Osteoblast (primary cell): ENCODE results near the gene MSN. TPM values are rescaled to one million over a fixed set of nuclear protein-coding genes. Genes with fewer than 3 reads are reported as not detected.

Source experiments
- DNase-seq: peaks from one replicate; pipeline ENCODE4 v3.0.0; 2011; ENCODE audit warnings: low spot score, mixed read lengths; ENCODE audit not compliant: insufficient read length; ENCODE audit errors: missing footprints
- H2AFZ ChIP-seq: 2 replicates; pipeline ENCODE4 v1.6.0; 2011; ENCODE audit warnings: mild to moderate bottlenecking, low read length
- H3K27ac ChIP-seq: 2 replicates; pipeline ENCODE4 v1.5.1; 2011; ENCODE audit warnings: mild to moderate bottlenecking, low read depth, low read length, moderate library complexity
- H3K27me3 ChIP-seq: 2 replicates; pipeline ENCODE4 v1.6.0; 2012; ENCODE audit warnings: mild to moderate bottlenecking, control low read depth, inconsistent platforms, low read length, moderate library complexity; ENCODE audit not compliant: insufficient read depth
- H3K36me3 ChIP-seq: 2 replicates; pipeline ENCODE4 v1.5.1; 2011; ENCODE audit warnings: mild to moderate bottlenecking, low read length, control low read depth, moderate library complexity; ENCODE audit not compliant: insufficient read depth
- H3K4me1 ChIP-seq: 2 replicates; pipeline ENCODE4 v1.5.1; 2011; ENCODE audit warnings: mild to moderate bottlenecking, low read length, control low read depth, moderate library complexity; ENCODE audit not compliant: insufficient read depth
- H3K4me2 ChIP-seq: 2 replicates; pipeline ENCODE4 v1.6.0; 2011; ENCODE audit warnings: mild to moderate bottlenecking, low read length; ENCODE audit not compliant: insufficient read depth
- H3K4me3 ChIP-seq: fragments of 200-600 bp; sonication (generic); 3 replicates; pipeline ENCODE4 v1.5.1; 2012; ENCODE audit warnings: mild to moderate bottlenecking, low read length, inconsistent platforms; ENCODE audit not compliant: insufficient read depth
- H3K79me2 ChIP-seq: 2 replicates; pipeline ENCODE4 v1.6.0; 2012; ENCODE audit warnings: mild to moderate bottlenecking, low read length, control low read depth, inconsistent platforms; ENCODE audit not compliant: insufficient read depth
- H3K9me3 ChIP-seq: 2 replicates; pipeline ENCODE4 v1.5.1; 2011; ENCODE audit warnings: low read depth, low read length, control low read depth
- H4K20me1 ChIP-seq: 2 replicates; pipeline ENCODE4 v1.6.0; 2012; ENCODE audit warnings: mild to moderate bottlenecking, low read length, control low read depth; ENCODE audit not compliant: insufficient read depth
- CTCF ChIP-seq: IDR thresholded peaks from 2 replicates; pipeline ENCODE4 v1.5.1; 2011; ENCODE audit warnings: mild to moderate bottlenecking, low read depth, low read length, moderate library complexity; ENCODE audit errors: extremely low read depth
- total RNA-seq: library from RNA; depleted of rRNA; stranded (reverse); fragments of >200 nt; gene quantifications from 2 replicates; pipeline ENCODE4 v1.2.3, GENCODE V29; 2012

MSN gene
- total RNA-seq, 1 donor: 249 TPM

- H3K36me3 ChIP-seq: no peaks in the 10 kb centered on the region
- TF ChIP-seq CTCF: no peak
- H4K20me1 ChIP-seq: no peaks in the 10 kb centered on the region
- H3K4me3 ChIP-seq: no peak overlapping the region
- H3K4me2 ChIP-seq: no peak overlapping the region
- no peak for DNase-seq
- no peaks in the 10 kb centered on the region for H3K27me3 ChIP-seq
- no peaks in the 10 kb centered on the region for H3K9me3 ChIP-seq
- H3K79me2 ChIP-seq: no peaks in the 10 kb centered on the region
- H3K27ac ChIP-seq: no peak overlapping the region
- no peaks in the 10 kb centered on the region for H3K4me1 ChIP-seq
- H2AFZ ChIP-seq: no peak overlapping the region
These were observed 102.3 kb downstream of the MSN start for GRCh38 chrX:65769564-65770292.

DNA sequence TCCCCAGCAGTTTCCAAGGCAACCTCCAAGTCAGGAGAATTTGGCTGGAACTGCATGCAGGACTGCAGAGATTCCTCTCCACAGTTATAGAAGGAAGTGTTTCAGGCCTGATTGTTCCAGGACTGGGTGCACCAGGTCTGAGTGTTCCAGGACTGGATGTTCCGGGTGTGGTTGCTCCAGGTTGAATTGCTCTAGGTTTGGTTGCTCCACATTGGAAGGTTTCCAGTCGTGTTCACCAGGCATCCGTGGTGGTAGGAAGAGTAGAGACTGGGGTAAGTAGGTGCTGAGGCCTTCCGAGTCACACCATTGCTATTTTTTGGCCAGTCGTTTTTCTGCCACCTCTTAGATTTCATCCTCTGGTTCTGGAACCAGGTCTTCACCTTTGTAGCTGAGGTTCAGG is 105.4 kb downstream of the MSN start:
- no peaks in the 10 kb centered on the region for H3K4me1 ChIP-seq
- no peaks in the 10 kb centered on the region for H3K27me3 ChIP-seq
- H3K9me3 ChIP-seq: no peaks in the 10 kb centered on the region
- no peaks in the 10 kb centered on the region for H4K20me1 ChIP-seq
- H2AFZ ChIP-seq: no peak overlapping the region
- TF ChIP-seq CTCF: no peak
- H3K4me3 ChIP-seq: no peak overlapping the region
- no peak overlapping the region for H3K4me2 ChIP-seq
- no peak for DNase-seq
- H3K36me3 ChIP-seq: no peaks in the 10 kb centered on the region
- no peaks in the 10 kb centered on the region for H3K79me2 ChIP-seq
- H3K27ac ChIP-seq: no peak overlapping the region

GRCh38 chrX:65781845-65782244 is 114.4 kb downstream of the MSN start:
- H4K20me1 ChIP-seq: no peaks in the 10 kb centered on the region
- H3K9me3 ChIP-seq: no peaks in the 10 kb centered on the region
- no peak overlapping the region for H2AFZ ChIP-seq
- no peaks in the 10 kb centered on the region for H3K36me3 ChIP-seq
- TF ChIP-seq CTCF: no peak
- no peak for DNase-seq
- H3K4me1 ChIP-seq: no peaks in the 10 kb centered on the region
- no peak overlapping the region for H3K4me2 ChIP-seq
- H3K27me3 ChIP-seq: no peaks in the 10 kb centered on the region
- H3K4me3 ChIP-seq: no peak overlapping the region
- no peaks in the 10 kb centered on the region for H3K79me2 ChIP-seq
- H3K27ac ChIP-seq: no peak overlapping the region

GRCh38 chrX:65783746-65784145 is 116.3 kb downstream of the MSN start:
- Histone ChIP-seq H3K4me1 (no peaks in the 10 kb centered on the region), H3K4me2 (no peak overlapping the region), H3K27me3 (no peaks in the 10 kb centered on the region), H3K27ac (no peak overlapping the region), H4K20me1 (no peaks in the 10 kb centered on the region), H3K9me3 (no peaks in the 10 kb centered on the region), H3K36me3 (no peaks in the 10 kb centered on the region), H3K79me2 (no peaks in the 10 kb centered on the region), H2AFZ (no peak overlapping the region), H3K4me3 (no peak overlapping the region)
- DNase-seq: no peak
- no peak for TF ChIP-seq CTCF

Other genes with a start within 250 kb of the MSN start
- 13.3 and 14.1 TPM in 2 replicates for gene LAS1L, start 132.9 kb upstream of the MSN start, total RNA-seq